Measurements from ENCODE around the gene RPS19BP1.

GRCh38 chr22:39482768-39483167 is 49.8 kb downstream of the RPS19BP1 start:
- TF ChIP-seq, protein P1, sequence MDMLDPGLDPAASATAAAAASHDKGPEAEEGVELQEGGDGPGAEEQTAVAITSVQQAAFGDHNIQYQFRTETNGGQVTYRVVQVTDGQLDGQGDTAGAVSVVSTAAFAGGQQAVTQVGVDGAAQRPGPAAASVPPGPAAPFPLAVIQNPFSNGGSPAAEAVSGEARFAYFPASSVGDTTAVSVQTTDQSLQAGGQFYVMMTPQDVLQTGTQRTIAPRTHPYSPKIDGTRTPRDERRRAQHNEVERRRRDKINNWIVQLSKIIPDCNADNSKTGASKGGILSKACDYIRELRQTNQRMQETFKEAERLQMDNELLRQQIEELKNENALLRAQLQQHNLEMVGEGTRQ (CRISPR knock-in tag; IDR thresholded peaks at IDR 0.05): no peak
- no peak for TF ChIP-seq AR (CRISPR knock-in tag; IDR thresholded peaks at IDR 0.05)
- no peak for TF ChIP-seq KAT7 (CRISPR knock-in tag; IDR thresholded peaks at IDR 0.05; ENCODE audit: borderline replicate concordance)

Measured in WTC11 (cell line).